Measurements from ENCODE around the gene SEC24D.

DNA sequence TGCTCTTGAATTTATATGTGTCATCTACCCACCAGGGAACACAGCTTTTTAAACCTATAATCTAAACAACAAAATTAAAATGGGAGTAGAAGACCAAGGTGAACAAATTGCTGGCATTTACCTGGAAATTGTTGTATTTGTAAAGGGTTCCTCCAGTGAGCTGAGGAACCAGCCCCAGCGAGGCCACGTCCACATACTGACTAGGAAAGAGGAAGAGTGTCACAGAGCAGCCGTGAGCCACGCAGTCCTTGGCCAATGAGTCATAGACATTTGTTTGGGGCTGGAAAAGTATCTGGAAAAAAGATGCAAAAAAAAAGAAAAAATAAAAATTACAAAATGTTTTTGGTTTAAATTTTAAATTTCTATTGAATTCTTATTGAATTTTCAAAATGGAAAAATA, 92.1 kb downstream of the SEC24D start:
- TF ChIP-seq, protein P1, sequence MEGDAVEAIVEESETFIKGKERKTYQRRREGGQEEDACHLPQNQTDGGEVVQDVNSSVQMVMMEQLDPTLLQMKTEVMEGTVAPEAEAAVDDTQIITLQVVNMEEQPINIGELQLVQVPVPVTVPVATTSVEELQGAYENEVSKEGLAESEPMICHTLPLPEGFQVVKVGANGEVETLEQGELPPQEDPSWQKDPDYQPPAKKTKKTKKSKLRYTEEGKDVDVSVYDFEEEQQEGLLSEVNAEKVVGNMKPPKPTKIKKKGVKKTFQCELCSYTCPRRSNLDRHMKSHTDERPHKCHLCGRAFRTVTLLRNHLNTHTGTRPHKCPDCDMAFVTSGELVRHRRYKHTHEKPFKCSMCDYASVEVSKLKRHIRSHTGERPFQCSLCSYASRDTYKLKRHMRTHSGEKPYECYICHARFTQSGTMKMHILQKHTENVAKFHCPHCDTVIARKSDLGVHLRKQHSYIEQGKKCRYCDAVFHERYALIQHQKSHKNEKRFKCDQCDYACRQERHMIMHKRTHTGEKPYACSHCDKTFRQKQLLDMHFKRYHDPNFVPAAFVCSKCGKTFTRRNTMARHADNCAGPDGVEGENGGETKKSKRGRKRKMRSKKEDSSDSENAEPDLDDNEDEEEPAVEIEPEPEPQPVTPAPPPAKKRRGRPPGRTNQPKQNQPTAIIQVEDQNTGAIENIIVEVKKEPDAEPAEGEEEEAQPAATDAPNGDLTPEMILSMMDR (IDR thresholded peaks at IDR 0.05; ENCODE audit: extremely low read depth in 1 of 2, insufficient read depth in 1 of 2, low read depth in 1 of 2, low read length in 2 of 2) = no peak
- TF ChIP-seq POLR2AphosphoS5 (IDR thresholded peaks at IDR 0.05; ENCODE audit: insufficient read depth, low read depth, low read length) (no peak), EZH2 (IDR thresholded peaks at IDR 0.05; ENCODE audit: borderline replicate concordance, low read depth, low read length, severe bottlenecking) (no peak), POLR2A (IDR thresholded peaks at IDR 0.05; ENCODE audit: low read depth, low read length) (no peak), FOS (IDR thresholded peaks at IDR 0.05; ENCODE audit: borderline replicate concordance, insufficient read depth, low read length) (no peak), JUN (IDR thresholded peaks at IDR 0.05; ENCODE audit: borderline replicate concordance, insufficient read depth, insufficient read length, low read depth) (no peak), MYC (IDR thresholded peaks at IDR 0.05; ENCODE audit: low read depth, low read length) (no peak), GATA2 (IDR thresholded peaks at IDR 0.05; ENCODE audit: insufficient read depth, insufficient read length, low read depth, low read length) (no peak)
- TF ChIP-seq, protein P2, sequence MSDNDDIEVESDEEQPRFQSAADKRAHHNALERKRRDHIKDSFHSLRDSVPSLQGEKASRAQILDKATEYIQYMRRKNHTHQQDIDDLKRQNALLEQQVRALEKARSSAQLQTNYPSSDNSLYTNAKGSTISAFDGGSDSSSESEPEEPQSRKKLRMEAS (IDR thresholded peaks at IDR 0.05; ENCODE audit: insufficient read depth, insufficient read length) = no peak
